K562 (cell line): Measurements from ENCODE around the gene FADS1. TPM values are rescaled to one million over a fixed set of nuclear protein-coding genes. Genes with fewer than 3 reads are reported as not detected.
A peak's percentile ranks its signal among the peaks of the same experiment; 100 is the strongest.

ENCODE experiments used
- ADNP ChIP-seq: fragments of 200-800 bp; sonication (Bioruptor generic); IDR thresholded peaks from 2 replicates; pipeline ENCODE4 v1.6.1; 2016; ENCODE audit warnings: missing genetic modification characterization, missing compliant biosample characterization
- CBX5 ChIP-seq: IDR thresholded peaks from 2 replicates; pipeline ENCODE4 v1.6.1; 2014; ENCODE audit warnings: low read depth, borderline replicate concordance
- CCAR2 ChIP-seq: fragments of 200-400 bp; formaldehyde crosslinking; IDR thresholded peaks from 2 replicates; pipeline ENCODE4 v1.6.1; 2017; ENCODE audit warnings: mild to moderate bottlenecking, low read depth, low read length
- CHD1 ChIP-seq: fragments of 200-600 bp; sonication (generic); IDR thresholded peaks from one replicate; pipeline ENCODE4 v1.6.1; 2012; ENCODE audit warnings: mild to moderate bottlenecking, moderate library complexity, low read length, inconsistent platforms
- DPF2 ChIP-seq: fragments of 450-650 bp; IDR thresholded peaks from 2 replicates; pipeline ENCODE4 v1.6.1; 2016
- EP300 ChIP-seq: IDR thresholded peaks from 2 replicates; pipeline ENCODE4 v1.6.1; 2012; ENCODE audit warnings: low read length, improper control_type of control experiment
- ETV1 ChIP-seq: fragments of 450-650 bp; conservative IDR thresholded peaks from 2 replicates; pipeline ENCODE4 v1.6.1; 2016; ENCODE audit warnings: missing genetic modification characterization, control low read depth, low read depth, missing compliant biosample characterization
- GATAD2A ChIP-seq: fragments of 450-650 bp; IDR thresholded peaks from 2 replicates; pipeline ENCODE4 v1.6.1; 2017
- GTF2F1 ChIP-seq: IDR thresholded peaks from 2 replicates; pipeline ENCODE4 v1.6.1; 2011; ENCODE audit warnings: low read depth, low read length, improper control_type of control experiment
- HIVEP1 ChIP-seq: fragments of 250-450 bp; sonication (Bioruptor Pico); IDR thresholded peaks from 2 replicates; pipeline ENCODE4 v1.4.0; 2020; ENCODE audit warnings: mild to moderate bottlenecking
- MAFG ChIP-seq: fragments of 450-650 bp; conservative IDR thresholded peaks from 2 replicates; pipeline ENCODE4 v1.6.1; 2016; ENCODE audit warnings: missing genetic modification characterization, missing compliant biosample characterization
- PHB ChIP-seq: fragments of 250-450 bp; sonication (Bioruptor Pico); IDR thresholded peaks from 2 replicates; pipeline ENCODE4 v1.5.0; 2021
- SNIP1 ChIP-seq: fragments of 450-650 bp; IDR thresholded peaks from 2 replicates; pipeline ENCODE4 v1.7.1; 2017; ENCODE audit warnings: low read depth, mild to moderate bottlenecking
- STAT6 ChIP-seq: sonication (generic); formaldehyde crosslinking; IDR thresholded peaks from 2 replicates; pipeline ENCODE4 v1.8.1; 2023; ENCODE audit warnings: mild to moderate bottlenecking, missing genetic modification reagents
- TEAD2 ChIP-seq: fragments of 450-650 bp; IDR thresholded peaks from 2 replicates; pipeline ENCODE4 v1.6.1; 2016; ENCODE audit warnings: missing genetic modification characterization, control low read depth, missing compliant biosample characterization
- ZNF311 ChIP-seq: fragments of 250-450 bp; sonication (Bioruptor Pico); IDR thresholded peaks from 2 replicates; pipeline ENCODE4 v1.4.0; 2020; ENCODE audit warnings: mild to moderate bottlenecking, moderate library complexity
- ZZZ3 ChIP-seq: fragments of 450-650 bp; IDR thresholded peaks from 2 replicates; pipeline ENCODE4 v1.6.1; 2016; ENCODE audit warnings: antibody characterized with exemption, mild to moderate bottlenecking, moderate library complexity
- polyA plus RNA-seq, 8 experiments: library from polyadenylated mRNA; depleted of rRNA in 4 of 8; stranded (reverse) in 5 of 8; unstranded in 3 of 8; fragments of >200 nt; fragmentation: Nextera tagmentation in 2 of 8; fragmentation: Illumina TruSeq in 1 of 8; extraction: Ambion mirVana in 2 of 8; extraction: Trizol in 1 of 8; gene quantifications; 2 replicates each; pipeline versions ENCODE4 v1.2.1 to v1.2.3, GENCODE V29; 2011 to 2014; ENCODE audit warnings: inconsistent platforms in 1 of 8, missing spikeins in 1 of 8
- total RNA-seq, 7 experiments: library from RNA; depleted of rRNA in 6 of 7; stranded (reverse); fragments of >200 nt in 6 of 7; fragmentation: Illumina TruSeq in 2 of 7; extraction: Trizol in 2 of 7; gene quantifications; 2 replicates each; pipeline versions ENCODE4 v1.2.1 to v1.2.3, GENCODE V29; 2011 to 2021; ENCODE audit warnings: low replicate concordance in 1 of 7
- TF ChIP-seq, protein P1 (sequence below): fragments of 250-450 bp; sonication (Bioruptor Pico); IDR thresholded peaks from 2 replicates; pipeline ENCODE4 v1.5.1; 2021; ENCODE audit warnings: mild to moderate bottlenecking
- TF ChIP-seq, protein P2 (sequence below): sonication (generic); formaldehyde crosslinking; IDR thresholded peaks from 2 replicates; pipeline ENCODE4 v1.4.0; 2020; ENCODE audit warnings: mild to moderate bottlenecking, missing genetic modification reagents
- TF ChIP-seq, protein P3 (sequence below): fragments of 250-450 bp; sonication (Bioruptor Pico); IDR thresholded peaks from 2 replicates; pipeline ENCODE4 v1.9.0; 2021; ENCODE audit warnings: mild to moderate bottlenecking

FADS1 gene
- total and polyA plus RNA-seq, 9 of the 15 experiments (the other 6 are each of a cell fraction or from before 2014, with no cell fraction given) = 110 to 864 (median 364) TPM

DNA sequence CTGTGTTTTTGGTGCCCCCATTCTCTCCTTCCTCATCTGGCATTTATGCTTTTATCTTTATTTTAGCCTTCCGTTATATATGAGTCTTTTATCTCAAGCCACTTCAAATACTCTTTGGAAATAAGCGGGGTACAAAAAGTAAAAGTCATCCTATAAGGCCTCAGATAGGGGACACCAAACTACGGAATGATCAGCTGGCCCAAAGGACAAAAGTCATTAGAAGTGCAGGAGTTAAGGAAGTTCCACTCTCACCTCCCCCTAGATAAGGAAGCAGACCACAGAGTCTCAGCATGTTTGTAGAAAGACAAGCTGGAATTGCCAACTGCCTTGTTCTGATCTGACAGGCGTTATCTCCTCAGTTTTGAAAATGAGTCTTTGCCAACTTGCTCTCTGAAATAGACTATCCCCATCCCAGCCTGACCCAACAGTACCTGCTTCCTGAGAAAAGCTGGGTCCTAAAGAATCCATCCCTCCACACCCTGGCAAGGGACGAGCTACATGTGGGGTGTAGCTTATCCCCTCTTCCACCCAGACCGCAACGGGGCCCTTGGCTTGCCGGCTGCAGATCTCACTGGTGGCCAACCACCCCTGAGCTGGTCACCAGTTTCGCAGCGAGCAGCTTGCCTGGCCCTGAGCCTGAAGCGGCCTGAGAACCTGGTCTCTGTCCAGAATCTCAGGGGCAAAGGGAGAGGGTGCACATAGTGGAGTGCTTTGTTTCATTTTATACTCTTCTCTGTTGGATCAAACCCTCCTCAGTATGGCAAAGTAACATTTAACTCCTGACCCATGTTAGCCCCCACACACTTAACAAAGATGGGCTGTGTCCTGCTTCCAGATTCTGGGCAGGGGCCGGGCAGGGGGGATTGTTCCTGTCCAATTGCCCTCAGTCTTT lies 25.1 kb upstream of the FADS1 start (continued):
- TF ChIP-seq, protein P1, sequence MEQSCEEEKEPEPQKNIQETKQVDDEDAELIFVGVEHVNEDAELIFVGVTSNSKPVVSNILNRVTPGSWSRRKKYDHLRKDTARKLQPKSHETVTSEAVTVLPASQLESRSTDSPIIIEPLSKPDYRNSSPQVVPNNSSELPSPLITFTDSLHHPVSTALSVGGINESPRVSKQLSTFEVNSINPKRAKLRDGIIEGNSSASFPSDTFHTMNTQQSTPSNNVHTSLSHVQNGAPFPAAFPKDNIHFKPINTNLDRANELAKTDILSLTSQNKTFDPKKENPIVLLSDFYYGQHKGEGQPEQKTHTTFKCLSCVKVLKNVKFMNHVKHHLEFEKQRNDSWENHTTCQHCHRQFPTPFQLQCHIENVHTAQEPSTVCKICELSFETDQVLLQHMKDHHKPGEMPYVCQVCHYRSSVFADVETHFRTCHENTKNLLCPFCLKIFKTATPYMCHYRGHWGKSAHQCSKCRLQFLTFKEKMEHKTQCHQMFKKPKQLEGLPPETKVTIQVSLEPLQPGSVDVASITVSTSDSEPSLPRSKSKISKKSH = no peak
- TF ChIP-seq ETV1 (tag) (no peak), HIVEP1 (CRISPR knock-in tag) (no peak), STAT6 (CRISPR knock-in tag) (no peak), TEAD2 (tag) (no peak), ZZZ3 (no peak), EP300 (peak; percentile 96), CCAR2 (no peak), ADNP (tag) (peak; percentile 53; the same call in 1 of the 2 replicates), SNIP1 (no peak), MAFG (peak; percentile 81), GTF2F1 (no peak), PHB (CRISPR knock-in tag) (no peak), ZNF311 (CRISPR knock-in tag) (no peak), DPF2 (peak; percentile 95), CHD1 (no peak), GATAD2A (peak; percentile 80; the same call in 1 of the 2 replicates), CBX5 (no peak)
- TF ChIP-seq, protein P2, sequence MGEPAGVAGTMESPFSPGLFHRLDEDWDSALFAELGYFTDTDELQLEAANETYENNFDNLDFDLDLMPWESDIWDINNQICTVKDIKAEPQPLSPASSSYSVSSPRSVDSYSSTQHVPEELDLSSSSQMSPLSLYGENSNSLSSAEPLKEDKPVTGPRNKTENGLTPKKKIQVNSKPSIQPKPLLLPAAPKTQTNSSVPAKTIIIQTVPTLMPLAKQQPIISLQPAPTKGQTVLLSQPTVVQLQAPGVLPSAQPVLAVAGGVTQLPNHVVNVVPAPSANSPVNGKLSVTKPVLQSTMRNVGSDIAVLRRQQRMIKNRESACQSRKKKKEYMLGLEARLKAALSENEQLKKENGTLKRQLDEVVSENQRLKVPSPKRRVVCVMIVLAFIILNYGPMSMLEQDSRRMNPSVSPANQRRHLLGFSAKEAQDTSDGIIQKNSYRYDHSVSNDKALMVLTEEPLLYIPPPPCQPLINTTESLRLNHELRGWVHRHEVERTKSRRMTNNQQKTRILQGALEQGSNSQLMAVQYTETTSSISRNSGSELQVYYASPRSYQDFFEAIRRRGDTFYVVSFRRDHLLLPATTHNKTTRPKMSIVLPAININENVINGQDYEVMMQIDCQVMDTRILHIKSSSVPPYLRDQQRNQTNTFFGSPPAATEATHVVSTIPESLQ (CRISPR knock-in tag) = 0 out of 2 replicates have a peak, but pooled peaks have one; percentile 60
- TF ChIP-seq, protein P3, sequence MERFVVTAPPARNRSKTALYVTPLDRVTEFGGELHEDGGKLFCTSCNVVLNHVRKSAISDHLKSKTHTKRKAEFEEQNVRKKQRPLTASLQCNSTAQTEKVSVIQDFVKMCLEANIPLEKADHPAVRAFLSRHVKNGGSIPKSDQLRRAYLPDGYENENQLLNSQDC (CRISPR knock-in tag) = no peak
